Stromal cell of bone marrow (primary cell): ENCODE results near the gene CXCL12.

Experiments used
- DNase-seq: peaks from one replicate; pipeline ENCODE4 v3.0.0-alpha.2; 2012; ENCODE audit warnings: low read depth

CXCL12 gene

GRCh38 chr10:44399659-44400451 is 15.0 kb upstream of the CXCL12 start:
- no peak for DNase-seq

- peak; percentile 28 for DNase-seq
These were observed 14.1 kb upstream of the CXCL12 start for GRCh38 chr10:44398747-44399658.

- DNase-seq = no peak
These were observed 13.4 kb upstream of the CXCL12 start for GRCh38 chr10:44398271-44398670.

DNA sequence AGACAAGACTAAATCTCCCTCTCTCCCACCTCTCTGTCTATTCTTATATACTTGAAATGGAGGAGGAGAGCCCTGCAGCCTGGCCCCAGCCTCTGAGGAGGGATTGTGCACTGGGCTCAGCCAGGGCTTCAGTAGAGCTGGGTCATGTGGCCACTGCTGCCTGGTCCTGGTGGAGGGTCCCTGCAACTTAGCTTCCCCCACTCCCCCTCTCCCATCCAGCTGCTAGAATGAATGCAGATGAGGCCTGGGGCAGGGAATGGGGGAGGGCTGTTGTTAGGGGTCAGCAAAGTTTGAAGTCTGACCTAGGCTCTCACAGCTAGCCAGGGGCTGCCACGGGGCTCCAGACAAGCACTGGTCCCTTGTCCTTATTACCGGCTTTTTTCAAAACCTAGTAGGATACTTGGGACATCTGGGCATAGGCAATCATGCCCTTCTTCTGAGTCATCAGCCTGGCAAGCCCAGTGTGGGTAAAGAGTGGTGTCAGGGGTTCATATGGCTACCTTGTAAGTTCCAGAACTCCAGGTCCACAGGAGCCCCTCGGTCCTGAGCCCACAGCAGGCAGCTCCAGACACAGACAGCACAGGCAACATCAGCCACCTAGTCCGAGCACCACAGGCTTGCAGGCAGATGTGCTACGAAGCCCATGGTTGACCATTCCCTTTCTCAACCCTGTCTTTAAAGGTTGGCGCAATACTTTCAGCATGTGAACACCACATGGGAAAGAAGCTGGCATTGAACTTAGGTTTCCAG is 12.8 kb upstream of the CXCL12 start:
- no peak for DNase-seq

GRCh38 chr10:44396671-44397191 is 11.8 kb upstream of the CXCL12 start:
- no peak for DNase-seq

- no peak for DNase-seq
These were observed 11.2 kb upstream of the CXCL12 start for GRCh38 chr10:44395902-44396670.

DNA sequence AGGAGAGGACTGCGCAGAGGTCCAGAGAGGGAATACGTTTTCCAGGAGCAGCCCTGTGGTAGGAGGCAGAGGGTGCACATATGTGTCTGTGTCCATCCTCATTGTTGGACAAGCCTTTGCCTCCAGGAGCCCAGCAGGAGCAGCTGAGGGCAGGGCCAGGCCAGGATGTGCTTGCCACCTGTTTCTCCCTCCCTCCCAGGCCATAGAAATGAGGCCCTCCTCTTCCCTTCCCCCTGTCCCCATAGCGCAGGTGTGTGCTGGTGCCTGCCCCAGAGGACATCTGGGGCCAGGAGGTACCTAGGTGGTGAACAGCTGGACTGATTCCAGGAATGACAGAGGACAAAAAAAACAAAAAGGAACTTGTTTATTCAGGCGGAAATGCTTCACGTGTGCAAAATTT is 10.5 kb upstream of the CXCL12 start:
- DNase-seq = no peak

DNA sequence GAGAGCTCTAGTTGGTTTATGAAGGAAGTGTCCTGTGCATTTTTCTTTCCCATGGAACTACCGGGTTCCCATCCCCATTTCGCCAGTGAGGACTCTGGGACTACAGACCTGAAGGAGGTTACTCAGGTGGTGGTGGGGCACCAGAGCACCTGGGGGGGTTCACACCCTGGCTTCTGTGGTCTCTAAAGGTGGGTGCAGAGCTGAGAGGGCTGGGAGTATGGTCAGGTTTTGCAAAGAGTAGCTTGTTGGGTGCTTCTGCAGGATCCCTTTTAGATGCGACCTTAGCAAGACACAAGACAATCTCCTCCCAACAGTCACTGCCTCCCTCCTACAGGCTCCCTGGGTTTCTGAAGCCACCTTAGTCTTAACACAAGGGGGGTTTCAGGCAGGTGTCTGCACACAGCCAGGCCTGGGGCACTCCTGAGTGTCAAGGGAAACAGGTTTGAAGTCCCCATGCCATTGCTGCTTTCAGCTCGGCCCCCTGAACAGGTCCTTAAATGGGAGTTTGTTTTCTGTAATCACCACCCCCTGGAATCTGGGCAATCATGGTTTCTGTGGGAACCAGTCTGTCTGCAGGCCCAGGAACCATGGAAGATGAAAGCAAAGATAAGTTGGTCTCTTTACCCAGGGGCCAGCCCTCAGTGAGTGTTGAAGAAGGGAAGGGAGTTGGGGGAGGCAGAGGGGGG is 9.9 kb upstream of the CXCL12 start:
- DNase-seq = no peak

GRCh38 chr10:44393834-44394547 is 9.1 kb upstream of the CXCL12 start:
- DNase-seq = no peak

GRCh38 chr10:44393051-44393630 is 8.2 kb upstream of the CXCL12 start:
- no peak for DNase-seq

DNA sequence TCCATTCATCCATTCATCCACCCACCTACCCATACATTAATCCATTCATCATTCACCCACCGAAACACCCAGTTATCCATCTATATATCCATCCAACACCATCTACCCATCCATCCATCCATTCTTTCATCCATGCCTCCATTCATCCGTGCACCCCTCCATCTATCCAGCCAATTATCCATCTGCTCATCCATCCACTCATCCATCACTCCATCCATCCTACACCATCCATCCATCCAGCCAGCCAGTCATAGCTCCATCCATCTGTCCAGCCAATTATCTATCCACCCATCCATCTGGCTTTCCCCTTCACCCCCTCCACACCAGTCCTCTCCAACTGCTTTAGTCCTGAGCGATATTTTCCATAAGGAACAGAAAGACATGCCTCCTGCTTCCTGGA is 7.5 kb upstream of the CXCL12 start:
- no peak for DNase-seq

DNA sequence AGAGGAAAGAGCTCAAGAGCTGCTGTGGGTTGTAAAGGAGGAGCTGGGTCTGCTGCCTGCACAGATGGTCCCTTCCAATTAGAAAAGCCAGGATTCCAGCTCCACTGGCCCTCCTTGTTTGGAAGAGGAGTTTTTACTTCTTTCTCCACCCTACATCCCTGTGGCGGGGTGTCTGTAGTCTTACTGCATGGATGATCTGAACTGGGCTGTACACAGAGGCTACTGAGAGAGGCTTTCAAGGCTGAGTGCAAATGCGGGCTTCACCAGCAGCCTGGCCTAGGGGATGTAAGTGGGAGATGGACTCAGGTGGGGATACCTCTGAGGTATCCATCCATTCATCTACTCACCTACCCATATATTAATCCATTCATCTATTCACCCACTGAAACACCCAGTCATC is 7.1 kb upstream of the CXCL12 start:
- DNase-seq = no peak

DNA sequence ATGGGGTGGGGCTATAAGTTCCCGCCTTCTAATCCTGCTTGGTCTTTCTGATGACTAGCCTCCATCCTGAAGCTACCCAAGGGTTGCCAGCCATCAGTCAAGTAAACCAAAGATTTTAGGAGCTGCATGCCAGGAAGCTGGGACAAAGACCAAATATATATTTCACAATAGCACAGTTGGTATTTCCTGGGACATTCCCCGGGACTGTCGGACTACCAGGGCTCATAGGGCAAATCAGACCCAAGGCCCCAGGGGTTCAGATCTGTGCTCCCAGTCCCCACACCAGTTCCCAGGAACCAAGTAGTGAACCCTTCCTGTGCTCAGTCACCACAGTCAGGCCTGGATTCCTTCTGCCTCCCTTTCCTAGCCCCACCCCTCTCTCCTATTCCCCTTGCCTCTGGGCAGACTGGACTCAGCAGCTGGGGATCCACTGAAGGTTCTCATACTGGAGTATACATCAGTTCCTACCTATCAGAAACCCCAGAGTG is 5.7 kb upstream of the CXCL12 start:
- DNase-seq = no peak

- no peak for DNase-seq
These were observed 4.7 kb upstream of the CXCL12 start for GRCh38 chr10:44389556-44389955.

DNA sequence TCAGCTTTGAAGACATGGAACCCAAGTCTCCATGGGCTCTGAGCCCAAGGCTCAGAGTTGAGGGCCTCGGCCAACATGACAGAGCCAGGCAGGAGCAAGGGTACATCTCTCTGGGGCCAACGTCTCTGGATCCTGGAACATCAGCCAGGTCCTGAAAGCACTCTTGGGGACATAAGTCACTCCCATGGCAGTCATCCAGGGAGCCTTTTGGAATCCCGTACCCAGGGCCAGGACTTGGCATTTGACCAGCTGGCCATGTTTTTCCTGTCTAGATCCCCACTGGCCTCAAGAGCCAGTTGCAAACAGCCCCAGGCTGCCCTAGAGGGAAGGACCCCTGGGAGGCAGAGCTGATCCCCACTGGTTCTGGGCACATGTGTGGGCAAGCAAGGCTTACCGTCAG is 4.3 kb upstream of the CXCL12 start:
- DNase-seq = no peak

DNA sequence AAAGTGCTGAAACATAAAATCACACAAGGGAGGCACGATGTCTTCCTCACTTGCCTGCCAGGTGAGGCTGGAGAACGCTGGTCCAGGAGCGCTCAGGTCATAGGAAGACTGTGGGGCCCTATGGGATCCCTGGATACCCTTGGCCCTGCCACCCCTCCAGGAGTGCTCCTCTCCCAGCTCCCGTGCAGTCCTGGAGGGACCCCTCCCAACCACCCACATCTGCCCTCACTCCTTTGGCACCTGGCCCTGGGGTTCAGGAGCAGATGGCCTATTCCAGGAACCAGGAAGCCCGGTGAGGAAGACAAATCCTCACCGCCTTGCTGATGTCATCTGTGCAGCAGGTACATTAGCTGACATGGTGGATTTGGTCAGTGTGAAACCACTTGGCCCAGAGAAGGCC is 3.7 kb upstream of the CXCL12 start:
- DNase-seq = no peak

DNA sequence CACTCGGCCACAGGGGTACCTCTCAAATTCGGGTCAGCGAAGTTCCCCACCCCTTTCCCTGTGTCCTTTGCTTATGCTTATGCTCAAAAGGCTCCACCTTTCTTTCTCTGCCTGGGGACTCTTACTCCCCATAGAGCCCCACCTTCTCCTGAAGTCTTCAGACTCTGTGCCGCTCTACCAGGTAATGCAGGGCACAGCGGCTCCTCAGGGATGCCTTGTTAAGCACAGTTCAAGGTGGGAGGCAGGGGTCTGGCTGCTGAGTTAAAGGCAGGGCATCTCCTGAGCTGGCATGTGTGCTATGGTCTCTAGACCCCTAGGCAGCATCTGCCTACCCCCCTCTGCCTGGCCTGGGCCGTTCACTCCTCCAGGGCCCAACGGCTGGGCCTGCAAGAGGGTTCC is 3.0 kb upstream of the CXCL12 start:
- no peak for DNase-seq

DNA sequence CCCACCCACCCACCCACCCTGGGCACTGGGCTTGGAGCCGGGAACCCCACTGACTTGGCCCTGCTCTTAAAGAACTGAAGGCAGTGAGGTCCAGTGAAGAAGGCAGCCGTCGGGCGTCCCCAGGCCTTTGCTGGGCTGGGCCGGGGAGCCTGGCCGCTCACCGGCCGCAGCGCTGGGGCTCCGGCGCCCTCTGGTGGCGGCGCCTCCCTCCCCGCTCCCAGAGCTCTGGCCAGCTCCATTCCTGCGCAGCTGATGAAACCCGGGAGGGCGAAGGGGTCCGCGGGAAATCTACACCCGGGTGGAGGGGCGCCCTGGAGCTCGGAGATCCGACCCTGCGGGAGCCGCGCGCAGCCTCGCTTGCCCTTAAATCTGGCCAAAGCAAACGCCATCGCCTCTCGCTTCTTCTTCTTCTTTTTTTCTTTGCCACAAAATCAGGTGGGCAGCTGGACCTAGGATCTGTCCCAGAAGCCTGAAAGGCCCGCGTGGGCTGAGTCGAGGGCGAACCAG is 1.7 kb upstream of the CXCL12 start:
- peak; percentile 59 for DNase-seq

GRCh38 chr10:44385696-44386441 is 972 bp upstream of the CXCL12 start:
- no peak for DNase-seq
